ENCODE results near the gene FAM186B.

The FAM186B gene

GRCh38 chr12:49636979-49637755 is 31.7 kb upstream of the FAM186B start:
- DNase-seq (ENCODE audit: low read depth, low spot score) = no peak
- no peak overlapping the region for H3K27ac ChIP-seq

GRCh38 chr12:49636574-49636973 is 31.1 kb upstream of the FAM186B start:
- H3K27ac ChIP-seq = no peak overlapping the region
- DNase-seq (ENCODE audit: low read depth, low spot score) = no peak

DNA sequence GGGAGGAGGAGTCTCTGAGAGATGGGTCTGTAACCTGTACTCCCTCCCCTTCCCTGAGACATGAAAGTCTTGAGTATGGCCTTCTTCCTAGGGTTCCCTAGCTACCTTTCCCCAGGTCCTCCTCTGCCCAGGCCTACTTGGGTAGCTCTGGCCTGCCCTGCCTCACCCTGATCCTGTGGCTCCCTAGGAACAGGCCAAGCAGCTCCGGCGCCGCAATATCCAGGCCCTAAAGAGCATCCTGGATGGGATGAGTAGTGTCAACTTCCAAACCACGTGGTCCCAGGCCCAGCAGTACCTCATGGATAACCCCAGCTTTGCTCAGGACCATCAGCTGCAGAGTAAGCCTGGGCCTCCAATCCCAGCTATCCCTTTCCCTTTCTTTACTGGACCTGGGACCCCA is 30.2 kb upstream of the FAM186B start:
- DNase-seq (ENCODE audit: low read depth, low spot score) = no peak
- no peak overlapping the region for H3K27ac ChIP-seq

GRCh38 chr12:49635036-49635435 is 29.6 kb upstream of the FAM186B start:
- H3K27ac ChIP-seq = no peak overlapping the region
- no peak for DNase-seq (ENCODE audit: low read depth, low spot score)

- DNase-seq (ENCODE audit: low read depth, low spot score) = no peak
- no peak overlapping the region for H3K27ac ChIP-seq
These were observed 28.4 kb upstream of the FAM186B start for GRCh38 chr12:49633703-49634345.

GRCh38 chr12:49632986-49633702 is 27.7 kb upstream of the FAM186B start:
- H3K27ac ChIP-seq = no peak overlapping the region
- no peak for DNase-seq (ENCODE audit: low read depth, low spot score)

DNA sequence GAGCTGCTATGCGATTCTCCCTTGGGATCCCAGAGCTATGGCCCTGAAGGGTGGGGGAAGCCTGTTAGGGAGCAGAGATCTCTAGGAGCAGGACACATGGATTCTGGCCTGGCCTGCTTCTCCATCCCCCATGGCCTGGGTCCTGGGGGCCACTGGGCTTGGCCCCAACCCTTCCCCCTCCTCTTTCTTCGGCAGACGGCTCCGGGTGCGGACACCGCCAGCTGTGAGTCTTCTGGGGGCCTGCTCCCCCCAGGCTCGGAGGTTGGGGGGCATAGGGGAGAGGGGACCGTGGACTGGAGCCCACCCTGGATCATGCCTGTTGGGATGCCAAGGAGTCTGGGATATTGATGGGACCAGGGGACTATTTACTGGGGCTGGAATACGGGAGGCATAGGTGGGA is 27.0 kb upstream of the FAM186B start:
- H3K27ac ChIP-seq = no peak overlapping the region
- DNase-seq (ENCODE audit: low read depth, low spot score) = no peak

DNA sequence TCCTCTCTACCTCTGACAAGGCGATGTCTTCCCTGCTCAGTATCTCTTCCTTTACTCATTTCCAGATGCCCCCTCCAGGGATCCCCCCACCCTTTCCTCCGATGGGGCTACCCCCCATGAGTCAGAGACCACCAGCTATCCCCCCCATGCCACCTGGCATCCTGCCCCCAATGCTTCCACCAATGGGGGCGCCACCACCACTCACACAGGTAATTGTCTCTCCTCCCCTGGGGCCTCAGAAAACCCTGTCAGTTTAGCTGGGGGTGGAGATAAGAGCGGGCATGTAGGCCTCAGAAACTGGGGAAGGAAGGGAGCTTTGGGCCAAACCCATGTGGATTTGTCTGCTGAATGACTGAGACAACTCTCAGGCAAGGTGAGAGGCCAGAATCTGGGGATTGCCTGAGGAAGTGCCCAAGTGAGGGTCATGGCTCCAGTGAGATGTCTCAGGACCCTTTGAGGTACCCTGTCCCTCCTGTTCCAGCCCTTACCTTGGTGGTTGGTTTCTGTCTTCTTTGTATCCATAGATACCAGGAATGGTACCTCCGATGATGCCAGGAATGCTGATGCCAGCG is 26.0 kb upstream of the FAM186B start:
- H3K27ac ChIP-seq = no peak overlapping the region
- no peak for DNase-seq (ENCODE audit: low read depth, low spot score)

- no peak overlapping the region for H3K27ac ChIP-seq
- DNase-seq (ENCODE audit: low read depth, low spot score) = no peak
These were observed 22.4 kb upstream of the FAM186B start for GRCh38 chr12:49627752-49628360.

DNA sequence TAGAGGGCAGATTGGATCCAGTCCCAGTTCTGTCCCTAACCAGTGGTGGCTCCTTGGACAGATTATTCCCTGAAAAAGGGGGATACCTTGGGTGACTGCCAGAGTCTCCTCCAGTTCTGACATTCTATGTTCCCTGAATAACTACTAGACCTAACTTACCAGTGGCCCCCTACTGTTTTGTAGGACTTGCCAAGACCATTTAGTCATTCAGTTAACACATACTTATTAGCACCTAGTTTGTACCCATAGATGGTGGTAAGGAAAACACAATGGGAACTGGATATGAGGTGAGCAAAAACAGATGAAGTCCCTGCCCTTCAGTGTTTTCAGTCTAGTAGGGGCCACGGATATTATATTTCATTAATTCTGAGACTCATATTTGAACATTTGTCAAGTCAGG is 21.4 kb upstream of the FAM186B start:
- DNase-seq (ENCODE audit: low read depth, low spot score) = no peak
- H3K27ac ChIP-seq = no peak overlapping the region

DNA sequence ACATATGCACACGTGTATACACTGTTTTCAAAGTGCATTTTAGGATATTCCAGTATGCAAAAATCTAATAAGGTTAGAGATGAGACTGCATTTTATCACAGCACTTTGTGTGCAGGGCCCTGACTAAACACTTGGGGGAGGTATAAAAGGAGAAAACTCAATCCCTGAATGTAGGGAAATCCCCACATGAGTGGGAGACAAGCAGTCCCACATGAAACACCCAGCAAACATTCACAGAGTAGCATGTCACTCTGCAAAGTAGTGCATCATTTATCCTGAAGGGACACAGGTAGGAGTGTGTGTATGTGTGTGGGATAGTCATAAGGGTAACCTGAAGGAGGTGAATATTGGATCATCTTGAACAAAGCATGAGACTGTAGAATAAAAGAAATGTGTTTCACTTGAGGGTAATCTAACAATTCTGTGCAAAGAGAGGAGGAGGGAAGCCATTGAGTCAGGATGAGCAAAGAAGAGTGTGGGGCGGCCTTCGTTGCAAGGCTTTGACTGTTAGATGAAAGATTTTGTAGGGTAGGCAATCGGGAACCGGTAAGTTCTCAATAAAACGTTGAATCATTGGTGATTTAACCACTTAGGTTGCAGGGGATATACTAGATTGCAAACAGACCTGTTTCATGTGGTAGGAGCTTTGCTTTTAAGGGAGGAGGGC is 20.9 kb upstream of the FAM186B start:
- peak overlapping the region; percentile 81 for H3K27ac ChIP-seq
- DNase-seq (ENCODE audit: low read depth, low spot score) = no peak

DNA sequence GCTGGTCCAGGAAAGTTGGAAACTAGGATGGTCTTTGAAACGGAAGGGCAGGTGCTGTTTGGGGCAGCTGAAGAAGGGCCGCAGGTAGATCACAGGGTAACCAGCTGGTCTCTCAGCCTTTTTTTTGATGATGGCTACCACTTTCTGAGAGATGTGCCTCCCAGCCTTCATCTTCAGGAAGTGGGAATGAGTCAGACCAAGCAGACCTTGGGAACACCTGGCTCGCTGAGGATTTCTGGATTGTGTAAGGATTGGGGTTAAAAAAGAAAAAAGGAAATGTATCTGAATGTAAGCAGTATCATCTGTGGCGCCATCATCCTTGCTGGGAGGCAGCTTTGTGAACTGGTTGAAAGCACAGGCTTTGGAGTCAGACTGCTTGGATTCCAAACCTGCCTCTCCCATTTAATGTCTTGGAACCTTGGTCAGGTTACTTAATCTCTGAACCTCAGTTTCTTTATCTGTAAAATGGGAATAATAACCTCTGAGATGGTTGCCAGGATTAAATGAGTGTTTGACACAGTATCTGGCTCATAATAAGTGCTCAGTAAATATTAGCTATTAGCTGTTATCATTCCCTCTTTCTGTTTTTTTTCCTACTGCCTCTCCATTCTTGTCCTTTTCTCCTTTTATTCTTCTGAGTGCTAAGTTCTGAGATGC is 19.6 kb upstream of the FAM186B start:
- H3K27ac ChIP-seq = peak overlapping the region; percentile 81
- DNase-seq (ENCODE audit: low read depth, low spot score) = no peak

DNA sequence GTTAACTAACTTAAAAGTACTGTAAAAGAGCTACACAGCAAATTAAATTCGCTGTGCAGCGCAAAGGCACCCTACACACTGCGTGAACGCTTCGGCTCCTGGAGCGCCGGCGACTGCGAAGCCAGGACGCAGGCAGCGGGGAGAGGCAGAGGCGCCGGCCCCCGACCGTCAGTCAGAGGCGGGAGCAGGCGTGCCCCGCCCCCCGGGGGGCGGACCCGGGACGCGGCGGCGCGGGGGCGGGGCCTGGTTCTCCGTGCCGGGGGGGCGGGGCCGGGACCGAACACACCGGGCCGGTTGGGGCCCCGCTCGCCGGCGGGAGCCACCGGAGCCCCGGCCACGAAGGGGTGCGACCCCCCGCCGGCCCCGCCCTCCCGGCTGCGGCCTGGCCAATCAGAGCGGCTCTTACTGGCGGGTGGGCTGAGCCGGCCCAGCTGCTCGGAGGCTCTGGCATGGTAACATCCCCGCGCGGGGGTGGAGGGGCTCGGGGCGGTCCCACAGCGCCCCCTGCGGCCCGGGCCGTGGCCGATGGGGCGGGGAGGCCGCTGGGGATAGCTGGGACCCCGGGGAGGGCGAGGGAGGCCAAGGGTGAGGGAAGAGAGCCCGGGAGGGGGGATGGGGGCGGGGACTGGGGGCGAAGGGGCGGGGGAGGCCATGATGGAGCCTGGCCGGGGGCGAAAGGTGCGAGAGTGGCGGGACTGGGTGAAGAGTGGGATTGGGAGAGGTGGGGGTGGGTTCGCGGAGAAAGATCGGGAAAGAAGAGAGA is 17.9 kb upstream of the FAM186B start, which contains the start of gene PRPF40B:
Gene PRPF40B, plus strand, starts transcription at position 420 of the 763 bp plus-strand sequence. Its CDS starts 30 bp downstream, at position 450.
- peak within 1 kb of the TSS; percentile 81 for H3K27ac ChIP-seq

GRCh38 chr12:49622501-49623141 is 17.2 kb upstream of the FAM186B start:
- H3K27ac ChIP-seq = peak overlapping the region; percentile 81
- no peak for DNase-seq (ENCODE audit: low read depth, low spot score)

More for the DNA sequence above, 17.9 kb upstream of the FAM186B start, which contains the start of gene PRPF40B:
- no peak for DNase-seq (ENCODE audit: low read depth, low spot score)

GRCh38 chr12:49621651-49622500 is 16.4 kb upstream of the FAM186B start:
- peak overlapping the region; percentile 81 for H3K27ac ChIP-seq
- DNase-seq (ENCODE audit: low read depth, low spot score) = no peak

GRCh38 chr12:49619286-49619685 is 13.8 kb upstream of the FAM186B start:
- H3K27ac ChIP-seq = no peak overlapping the region
- DNase-seq (ENCODE audit: low read depth, low spot score) = no peak

DNA sequence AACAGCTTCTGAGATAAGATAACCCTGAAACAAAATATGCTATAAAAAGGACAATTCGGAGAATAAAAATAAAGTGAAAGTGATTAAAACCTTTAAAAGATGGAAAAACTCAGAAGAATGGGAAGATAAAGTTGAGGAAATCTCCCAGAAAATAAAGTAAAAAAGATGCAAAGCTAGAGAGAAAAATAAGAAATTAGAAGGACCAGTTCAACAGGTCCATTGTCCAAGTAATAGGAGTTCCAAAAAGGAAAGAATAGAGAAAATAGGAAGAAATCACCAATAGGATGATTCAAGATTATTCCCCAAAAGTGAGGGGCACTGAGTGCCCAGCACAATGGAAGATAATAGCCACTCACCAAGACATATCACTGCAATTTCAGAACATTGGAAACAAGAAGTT is 13.1 kb upstream of the FAM186B start:
- no peak overlapping the region for H3K27ac ChIP-seq
- no peak for DNase-seq (ENCODE audit: low read depth, low spot score)
